Thyroid gland (tissue), 4 donors: ENCODE results near the gene RAPGEF6. TPM values are rescaled to one million over a fixed set of nuclear protein-coding genes. Genes with fewer than 3 reads are reported as not detected.

Experiments
- DNase-seq, 2 donors: peaks; one replicate each; pipeline ENCODE4 v3.0.0-alpha.2; 2019
- H3K27ac ChIP-seq, 3 donors: fragments of 200-600 bp; sonication (generic); 1 replicate in 2 of 3; 2 replicates in 1 of 3; pipeline ENCODE4 v1.5.1; 2016 to 2019; ENCODE audit warnings: mild to moderate bottlenecking in 1 of 3, moderate library complexity in 1 of 3
- H3K27me3 ChIP-seq: fragments of 200-600 bp; sonication (generic); one replicate; pipeline ENCODE4 v1.5.1; 2019
- H3K36me3 ChIP-seq, 2 donors: fragments of 200-600 bp; sonication (generic); one replicate each; pipeline ENCODE4 v1.5.1; 2016 to 2019
- H3K4me1 ChIP-seq, 2 donors: fragments of 200-600 bp; sonication (generic); one replicate each; pipeline ENCODE4 v1.5.1; 2017 to 2019
- H3K4me3 ChIP-seq, 3 donors: fragments of 200-600 bp; sonication (generic); replicated peaks in 1 of 3; 1 replicate in 2 of 3; 2 replicates in 1 of 3; pipeline ENCODE4 v1.5.1; 2016; ENCODE audit warnings: mild to moderate bottlenecking in 1 of 3
- H3K9me3 ChIP-seq: fragments of 200-600 bp; sonication (generic); one replicate; pipeline ENCODE4 v1.5.1; 2017
- CTCF ChIP-seq, 6 experiments: fragments of 200-600 bp in 3 of 6; fragments of 450-650 bp in 3 of 6; sonication (generic) in 3 of 6; IDR thresholded peaks; one replicate each; pipeline ENCODE4 v1.5.1; 2016 to 2019; ENCODE audit warnings: antibody characterized with exemption in 6 of 6, mild to moderate bottlenecking in 2 of 6, inconsistent platforms in 1 of 6, moderate library complexity in 1 of 6
- POLR2A ChIP-seq, 2 donors: fragments of 450-650 bp; IDR thresholded peaks; one replicate each; pipeline ENCODE4 v1.6.1; 2017; ENCODE audit warnings: antibody characterized with exemption in 2 of 2, mild to moderate bottlenecking in 2 of 2, moderate library complexity in 1 of 2
- WGBS, 2 donors: methylation state at CpG; one replicate each; pipeline ENCODE4 v1.1.5; 2017; 5-methylcytosine and 5-hydroxymethylcytosine counted together
- intact Hi-C: fragments of 100-400 bp; cut with DNase I; formaldehyde crosslinking; loops from one replicate; pipeline ENCODE4 v1.15.1; 2023
- total RNA-seq, 4 donors: library from RNA; depleted of rRNA; stranded (reverse); fragments of >200 nt; gene quantifications; one replicate each; pipeline ENCODE4 v1.2.3, GENCODE V29; 2016

RAPGEF6 gene
- total RNA-seq, 4 donors from 2014 or later = 20.2 to 36.4 (median 25.2) TPM

DNA sequence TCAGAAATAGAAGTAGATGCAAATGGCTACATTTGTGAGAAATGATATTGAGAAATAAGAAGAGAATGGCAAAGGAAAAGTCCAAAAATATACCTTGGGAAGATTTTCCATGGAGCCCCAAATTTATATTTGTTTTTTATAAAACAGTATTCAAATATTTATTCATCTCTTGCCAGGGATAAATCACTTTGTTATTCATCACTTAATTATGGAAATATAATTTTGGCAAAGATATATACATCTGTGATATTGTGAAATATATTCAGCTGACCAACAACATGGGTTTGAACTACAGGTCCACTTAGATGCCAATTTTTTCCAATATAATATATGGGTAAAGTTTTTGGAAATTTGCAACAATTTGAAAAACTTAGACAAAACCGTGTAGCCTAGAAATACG, 19.7 kb upstream of the RAPGEF6 start:
- H3K4me3 ChIP-seq = no peak overlapping the region
- peaks cover 12 to 16% of the 10 kb centered on the region in 2 donors for H3K36me3 ChIP-seq
- H3K27me3 ChIP-seq = no peaks in the 10 kb centered on the region
- H3K27ac ChIP-seq = no peak overlapping the region
- intact Hi-C loops = no loop called here
- H3K9me3 ChIP-seq = no peaks in the 10 kb centered on the region
- TF ChIP-seq POLR2A (IDR thresholded peaks at IDR 0.05) (no peak), CTCF (IDR thresholded peaks at IDR 0.05) (no peak)
- DNase-seq = no peak
- WGBS, 2 donors = 88 to 93% methylated on average over 2 of the region's 2 CpGs
- H3K4me1 ChIP-seq = no peaks in the 10 kb centered on the region

- intact Hi-C loops = no loop called here
- H3K36me3 ChIP-seq = peaks cover 8 to 12% of the 10 kb centered on the region in 2 donors
- WGBS, 2 donors = 91 to 93% methylated on average over 2 of the region's 2 CpGs
These were observed 19.3 kb upstream of the RAPGEF6 start for GRCh38 chr5:131654309-131654708.

GRCh38 chr5:131649161-131649560, 14.1 kb upstream of the RAPGEF6 start:
- intact Hi-C loops = no loop called here
- Histone ChIP-seq H3K4me3 (no peak overlapping the region), H3K27me3 (no peaks in the 10 kb centered on the region), H3K4me1 (no peaks in the 10 kb centered on the region), H3K27ac (no peak overlapping the region), H3K36me3 (peaks cover 12 to 14% of the 10 kb centered on the region in 2 donors), H3K9me3 (no peaks in the 10 kb centered on the region)
- TF ChIP-seq POLR2A (IDR thresholded peaks at IDR 0.05) = no peak
- TF ChIP-seq CTCF (IDR thresholded peaks at IDR 0.05) = no peak
- no peak for DNase-seq
- WGBS, 2 donors = 94 to 95% methylated on average over 3 of the region's 3 CpGs

More at GRCh38 chr5:131654309-131654708, 19.3 kb upstream of the RAPGEF6 start:
- H3K27ac ChIP-seq = no peak overlapping the region
- TF ChIP-seq CTCF (IDR thresholded peaks at IDR 0.05) = no peak
- no peak for TF ChIP-seq POLR2A (IDR thresholded peaks at IDR 0.05)
- no peak for DNase-seq
- no peaks in the 10 kb centered on the region for H3K4me1 ChIP-seq
- no peaks in the 10 kb centered on the region for H3K9me3 ChIP-seq
- H3K4me3 ChIP-seq = no peak overlapping the region
- no peaks in the 10 kb centered on the region for H3K27me3 ChIP-seq

GRCh38 chr5:131647048-131647769, 12.2 kb upstream of the RAPGEF6 start:
- Histone ChIP-seq H3K36me3 (peaks cover 7 to 14% of the 10 kb centered on the region in 2 donors), H3K4me1 (no peaks in the 10 kb centered on the region), H3K4me3 (no peak overlapping the region), H3K9me3 (no peaks in the 10 kb centered on the region), H3K27me3 (no peaks in the 10 kb centered on the region), H3K27ac (no peak overlapping the region)
- intact Hi-C loops = no loop called here
- TF ChIP-seq POLR2A (IDR thresholded peaks at IDR 0.05) = no peak
- TF ChIP-seq CTCF (IDR thresholded peaks at IDR 0.05) = no peak
- no peak for DNase-seq
- 90 to 91% methylated on average over 10 of the region's 10 CpGs for WGBS, 2 donors

GRCh38 chr5:131644822-131645221, 9.8 kb upstream of the RAPGEF6 start:
- H3K4me3 ChIP-seq = no peak overlapping the region
- H3K27ac ChIP-seq = no peak overlapping the region
- DNase-seq = no peak
- H3K9me3 ChIP-seq = no peaks in the 10 kb centered on the region
- H3K4me1 ChIP-seq = no peaks in the 10 kb centered on the region
- TF ChIP-seq POLR2A (IDR thresholded peaks at IDR 0.05) (no peak), CTCF (IDR thresholded peaks at IDR 0.05) (no peak)
- intact Hi-C loops = no loop called here
- H3K27me3 ChIP-seq = no peaks in the 10 kb centered on the region
- WGBS, 2 donors = 95 to 96% methylated on average over 7 of the region's 7 CpGs
- H3K36me3 ChIP-seq = peaks cover 0 to 6% of the 10 kb centered on the region in 2 donors
